Measurements from ENCODE around the gene PLCB1.

PLCB1 gene

DNA sequence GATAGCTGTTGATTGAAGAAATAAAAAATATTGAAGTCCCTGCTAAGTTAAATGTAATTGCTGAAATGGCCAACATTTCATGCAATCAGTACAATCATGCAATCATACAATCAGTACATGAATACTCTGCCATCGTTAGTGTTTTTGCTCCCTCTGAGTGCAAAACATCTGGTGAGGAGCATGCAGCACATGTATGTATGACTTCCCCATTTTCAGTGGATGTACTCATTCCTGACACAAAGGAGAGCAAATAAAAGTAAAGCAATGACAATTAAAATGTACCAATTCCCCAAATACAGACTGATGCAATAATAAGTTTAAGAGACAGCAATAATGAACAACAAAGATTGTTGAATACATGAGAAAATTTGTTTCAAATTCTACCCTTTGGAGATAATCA, 140.7 kb downstream of the PLCB1 start:
- Histone ChIP-seq H3K36me3 (no peaks in the 10 kb centered on the region), H3K9me3 (no peaks in the 10 kb centered on the region), H3K27me3 (no peaks in the 10 kb centered on the region), H3K4me1 (ENCODE audit: control insufficient read depth in 1 of 2, insufficient read depth in 1 of 2, low read depth in 1 of 2, low read length in 1 of 2) (no peaks in the 10 kb centered on the region), H3K4me3 (ENCODE audit: low read depth in 1 of 2, low read length in 1 of 2) (no peak overlapping the region), H3K27ac (no peak overlapping the region)
- TF ChIP-seq, protein P1, sequence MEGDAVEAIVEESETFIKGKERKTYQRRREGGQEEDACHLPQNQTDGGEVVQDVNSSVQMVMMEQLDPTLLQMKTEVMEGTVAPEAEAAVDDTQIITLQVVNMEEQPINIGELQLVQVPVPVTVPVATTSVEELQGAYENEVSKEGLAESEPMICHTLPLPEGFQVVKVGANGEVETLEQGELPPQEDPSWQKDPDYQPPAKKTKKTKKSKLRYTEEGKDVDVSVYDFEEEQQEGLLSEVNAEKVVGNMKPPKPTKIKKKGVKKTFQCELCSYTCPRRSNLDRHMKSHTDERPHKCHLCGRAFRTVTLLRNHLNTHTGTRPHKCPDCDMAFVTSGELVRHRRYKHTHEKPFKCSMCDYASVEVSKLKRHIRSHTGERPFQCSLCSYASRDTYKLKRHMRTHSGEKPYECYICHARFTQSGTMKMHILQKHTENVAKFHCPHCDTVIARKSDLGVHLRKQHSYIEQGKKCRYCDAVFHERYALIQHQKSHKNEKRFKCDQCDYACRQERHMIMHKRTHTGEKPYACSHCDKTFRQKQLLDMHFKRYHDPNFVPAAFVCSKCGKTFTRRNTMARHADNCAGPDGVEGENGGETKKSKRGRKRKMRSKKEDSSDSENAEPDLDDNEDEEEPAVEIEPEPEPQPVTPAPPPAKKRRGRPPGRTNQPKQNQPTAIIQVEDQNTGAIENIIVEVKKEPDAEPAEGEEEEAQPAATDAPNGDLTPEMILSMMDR (IDR thresholded peaks at IDR 0.05) = no peak

DNA sequence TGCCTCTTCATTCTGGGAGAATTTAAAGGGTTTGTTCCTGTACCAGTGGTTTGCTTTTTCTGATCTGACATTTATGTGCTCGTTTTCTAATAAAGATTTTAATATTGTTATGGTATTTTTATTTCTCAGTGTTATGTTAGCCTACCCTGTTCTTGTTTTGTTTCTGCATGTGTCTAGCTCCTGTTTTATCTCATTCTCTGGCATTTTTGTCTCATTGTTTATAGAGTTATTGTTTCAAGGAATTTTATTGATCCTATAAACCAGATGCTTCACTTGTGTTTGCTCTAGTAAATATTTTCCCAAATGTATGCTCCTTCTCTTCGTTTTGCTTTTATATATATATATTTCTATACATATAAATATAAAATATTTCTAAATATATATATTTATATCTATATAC, 152.8 kb downstream of the PLCB1 start:
- Histone ChIP-seq H3K36me3 (no peaks in the 10 kb centered on the region), H3K27me3 (no peaks in the 10 kb centered on the region), H3K4me1 (ENCODE audit: control insufficient read depth in 1 of 2, insufficient read depth in 1 of 2, low read depth in 1 of 2, low read length in 1 of 2) (no peaks in the 10 kb centered on the region), H3K9me3 (no peaks in the 10 kb centered on the region), H3K4me3 (ENCODE audit: low read depth in 1 of 2, low read length in 1 of 2) (no peak overlapping the region), H3K27ac (no peak overlapping the region)
- TF ChIP-seq, protein P1 (IDR thresholded peaks at IDR 0.05) = no peak

GRCh38 chr20:8287340-8287739, 155.3 kb downstream of the PLCB1 start:
- Histone ChIP-seq H3K27ac (no peak overlapping the region), H3K4me1 (ENCODE audit: control insufficient read depth in 1 of 2, insufficient read depth in 1 of 2, low read depth in 1 of 2, low read length in 1 of 2) (no peaks in the 10 kb centered on the region), H3K4me3 (ENCODE audit: low read depth in 1 of 2, low read length in 1 of 2) (no peak overlapping the region), H3K27me3 (no peaks in the 10 kb centered on the region), H3K9me3 (no peaks in the 10 kb centered on the region), H3K36me3 (no peaks in the 10 kb centered on the region)
- TF ChIP-seq, protein P1 (IDR thresholded peaks at IDR 0.05) = no peak

DNA sequence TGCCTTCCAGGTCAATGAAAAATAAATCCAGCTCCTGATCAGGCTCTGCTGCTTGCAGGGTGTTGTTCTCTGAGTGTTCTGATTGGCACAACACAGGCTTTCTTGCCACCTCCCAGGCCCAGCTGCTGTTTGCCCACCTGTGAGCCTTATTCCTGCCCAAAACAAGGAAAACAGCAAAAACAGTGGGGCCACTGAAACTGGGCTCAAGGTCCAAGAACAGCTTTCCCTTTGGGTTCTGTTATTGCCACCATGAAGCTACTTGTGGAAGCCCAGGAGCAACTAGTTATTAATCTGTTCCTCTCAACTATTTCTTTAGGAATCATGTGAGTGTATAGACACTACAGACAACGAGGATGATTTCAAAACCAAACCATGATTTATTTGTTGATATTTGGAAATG, 159.1 kb downstream of the PLCB1 start:
- Histone ChIP-seq H3K36me3 (no peaks in the 10 kb centered on the region), H3K4me1 (ENCODE audit: control insufficient read depth in 1 of 2, insufficient read depth in 1 of 2, low read depth in 1 of 2, low read length in 1 of 2) (no peaks in the 10 kb centered on the region), H3K4me3 (ENCODE audit: low read depth in 1 of 2, low read length in 1 of 2) (no peak overlapping the region), H3K27me3 (no peaks in the 10 kb centered on the region), H3K9me3 (no peaks in the 10 kb centered on the region), H3K27ac (no peak overlapping the region)
- TF ChIP-seq, protein P1 (IDR thresholded peaks at IDR 0.05) = no peak

DNA sequence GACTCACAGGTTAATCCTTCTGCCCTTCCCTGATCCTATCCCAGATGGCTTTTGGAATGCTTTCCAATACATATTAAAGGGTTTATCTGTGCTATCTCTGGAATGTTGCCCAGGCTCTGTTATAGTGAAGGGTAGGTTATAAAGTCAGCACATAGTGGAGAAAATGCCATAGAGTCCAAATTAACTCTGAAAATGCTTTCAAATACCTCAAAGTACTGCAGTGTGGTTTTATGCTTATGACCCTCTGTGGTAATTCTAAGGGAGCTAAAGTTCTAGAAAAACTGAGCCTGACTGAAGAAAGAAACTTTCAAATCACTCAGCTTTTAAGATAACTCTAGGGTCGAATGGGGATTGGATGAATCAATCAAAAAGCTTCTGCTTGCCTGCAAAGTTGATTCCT, 159.8 kb downstream of the PLCB1 start:
- no peak overlapping the region for H3K27ac ChIP-seq
- no peaks in the 10 kb centered on the region for H3K27me3 ChIP-seq
- no peaks in the 10 kb centered on the region for H3K4me1 ChIP-seq (ENCODE audit: control insufficient read depth in 1 of 2, insufficient read depth in 1 of 2, low read depth in 1 of 2, low read length in 1 of 2)
- H3K4me3 ChIP-seq (ENCODE audit: low read depth in 1 of 2, low read length in 1 of 2) = no peak overlapping the region
- H3K9me3 ChIP-seq = no peaks in the 10 kb centered on the region
- H3K36me3 ChIP-seq = no peaks in the 10 kb centered on the region
- TF ChIP-seq, protein P1 (IDR thresholded peaks at IDR 0.05) = no peak

DNA sequence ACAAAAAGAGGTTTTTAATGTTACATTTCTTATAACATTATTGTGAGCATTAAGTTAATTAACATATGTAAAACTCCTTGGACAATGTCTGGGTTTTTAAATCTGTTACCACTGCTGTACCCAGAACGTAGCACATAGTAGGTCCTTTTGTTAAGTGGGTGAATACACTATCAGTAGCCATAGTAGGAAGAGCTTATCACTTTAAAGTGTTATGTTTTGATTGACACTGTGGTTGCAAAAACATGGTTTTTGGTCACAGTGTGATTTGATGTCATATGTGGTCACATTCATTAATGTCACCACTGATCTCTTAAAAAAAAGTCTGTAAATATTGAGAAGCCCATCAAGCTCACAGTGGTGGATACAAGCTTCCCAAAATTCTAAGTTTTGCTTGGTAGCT, 160.7 kb downstream of the PLCB1 start:
- Histone ChIP-seq H3K36me3 (no peaks in the 10 kb centered on the region), H3K27me3 (no peaks in the 10 kb centered on the region), H3K4me1 (ENCODE audit: control insufficient read depth in 1 of 2, insufficient read depth in 1 of 2, low read depth in 1 of 2, low read length in 1 of 2) (no peaks in the 10 kb centered on the region), H3K9me3 (no peaks in the 10 kb centered on the region), H3K4me3 (ENCODE audit: low read depth in 1 of 2, low read length in 1 of 2) (no peak overlapping the region), H3K27ac (no peak overlapping the region)
- TF ChIP-seq, protein P1 (IDR thresholded peaks at IDR 0.05) = no peak

All from neutrophil (primary cell).